ENCODE results near the gene ZNF599. TPM values are rescaled to one million over a fixed set of nuclear protein-coding genes. Genes with fewer than 3 reads are reported as not detected.

The ZNF599 gene
- total and polyA plus RNA-seq, 4 donors, result 8.2 to 16.1 (median 13.6) TPM

DNA sequence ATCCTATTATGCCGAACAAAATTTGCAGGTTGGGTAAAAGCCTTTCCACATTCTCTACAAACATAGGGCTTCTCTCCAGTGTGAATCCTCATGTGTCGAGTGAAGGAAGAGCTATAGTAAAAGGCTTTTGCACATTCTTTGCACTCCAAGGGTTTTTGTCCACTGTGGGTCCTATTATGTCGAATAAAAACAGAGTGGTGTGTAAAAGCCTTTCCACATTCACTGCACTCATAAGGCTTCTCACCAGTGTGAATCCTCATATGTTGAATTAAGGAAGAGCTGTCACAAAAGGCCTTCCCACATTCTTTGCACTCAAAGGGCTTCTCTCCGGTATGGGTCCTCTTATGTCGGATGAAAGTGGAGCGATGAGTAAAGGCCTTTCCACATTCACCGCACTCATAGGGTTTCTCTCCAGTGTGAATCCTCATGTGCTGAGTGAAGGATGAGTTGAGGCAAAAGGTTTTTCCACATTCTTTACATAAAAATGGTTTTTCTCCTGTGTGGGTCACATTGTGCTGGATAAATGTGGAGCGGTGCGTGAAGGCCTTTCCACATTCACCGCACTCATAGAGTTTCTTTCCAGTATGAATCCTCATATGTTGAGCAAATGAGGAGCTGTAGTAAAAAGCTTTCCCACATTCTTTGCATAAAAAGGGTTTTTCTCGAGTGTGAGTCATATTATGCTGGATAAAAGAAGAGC lies 13.6 kb downstream of the ZNF599 start:
- Histone ChIP-seq H3K36me3 (ENCODE audit: control insufficient read depth, insufficient read depth, low read length) (peaks cover 31% of the 10 kb centered on the region), H3K4me3 (ENCODE audit: low read depth, low read length) (no peak overlapping the region), H3K27me3 (ENCODE audit: control insufficient read depth, insufficient read depth, low read length) (no peaks in the 10 kb centered on the region), H3K9me3 (ENCODE audit: control insufficient read depth, insufficient read depth, low read length) (peaks cover 40% of the 10 kb centered on the region), H3K27ac (ENCODE audit: low read depth, low read length) (no peak overlapping the region), H3K4me1 (ENCODE audit: control insufficient read depth, insufficient read depth, low read length) (no peaks in the 10 kb centered on the region)
- DNase-seq (ENCODE audit: low read depth in 4 of 6, low spot score in 6 of 6), result no peak
- no CpG with 5 or more reads among the region's 11 CpGs for WGBS (ENCODE audit: insufficient coverage)

DNA sequence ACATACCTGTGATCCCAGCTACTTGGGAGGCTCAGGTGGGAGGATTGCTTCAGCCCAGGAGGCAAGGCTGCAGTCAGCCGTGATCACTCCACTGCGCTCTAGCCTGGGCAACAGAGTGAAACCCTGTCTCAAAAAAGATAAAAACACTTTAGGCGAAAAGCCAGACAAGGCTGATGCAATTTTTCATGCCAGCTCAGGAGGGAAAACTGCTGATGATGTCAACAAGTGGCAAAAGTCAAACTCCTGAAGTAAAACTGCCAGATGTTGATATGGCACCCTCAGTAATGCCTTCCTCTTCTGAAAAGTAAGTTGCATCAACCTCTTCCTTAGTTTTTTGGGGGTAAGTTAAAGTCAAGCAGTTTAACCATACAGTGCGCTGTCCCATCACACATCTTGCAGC lies 15.6 kb downstream of the ZNF599 start:
- Histone ChIP-seq H3K27ac (ENCODE audit: low read depth, low read length) (no peak overlapping the region), H3K36me3 (ENCODE audit: control insufficient read depth, insufficient read depth, low read length) (peaks cover 24% of the 10 kb centered on the region)

GRCh38 chr19:34744896-34745690 lies 27.9 kb downstream of the ZNF599 start:
- no peaks in the 10 kb centered on the region for H3K4me1 ChIP-seq (ENCODE audit: control insufficient read depth, insufficient read depth, low read length)
- H3K36me3 ChIP-seq (ENCODE audit: control insufficient read depth, insufficient read depth, low read length), result peaks cover 9% of the 10 kb centered on the region
- no CpG with 5 or more reads among the region's 3 CpGs for WGBS (ENCODE audit: insufficient coverage)
- H3K27me3 ChIP-seq (ENCODE audit: control insufficient read depth, insufficient read depth, low read length), result no peaks in the 10 kb centered on the region
- no peak overlapping the region for H3K27ac ChIP-seq (ENCODE audit: low read depth, low read length)
- peaks cover 4% of the 10 kb centered on the region for H3K9me3 ChIP-seq (ENCODE audit: control insufficient read depth, insufficient read depth, low read length)
- DNase-seq (ENCODE audit: low read depth in 4 of 6, low spot score in 6 of 6), result no peak
- no peak overlapping the region for H3K4me3 ChIP-seq (ENCODE audit: low read depth, low read length)

More for the DNA sequence above, 15.6 kb downstream of the ZNF599 start:
- no peak overlapping the region for H3K4me3 ChIP-seq (ENCODE audit: low read depth, low read length)
- no peaks in the 10 kb centered on the region for H3K27me3 ChIP-seq (ENCODE audit: control insufficient read depth, insufficient read depth, low read length)
- 97% methylated on average over 3 of the region's 4 CpGs for WGBS (ENCODE audit: insufficient coverage)
- H3K9me3 ChIP-seq (ENCODE audit: control insufficient read depth, insufficient read depth, low read length), result peaks cover 39% of the 10 kb centered on the region
- H3K4me1 ChIP-seq (ENCODE audit: control insufficient read depth, insufficient read depth, low read length), result no peaks in the 10 kb centered on the region
- no peak for DNase-seq (ENCODE audit: low read depth in 4 of 6, low spot score in 6 of 6)

- Histone ChIP-seq H3K4me3 (ENCODE audit: low read depth, low read length) (peak overlapping the region; percentile 81), H3K4me1 (ENCODE audit: control insufficient read depth, insufficient read depth, low read length) (peaks cover 14% of the 10 kb centered on the region), H3K36me3 (ENCODE audit: control insufficient read depth, insufficient read depth, low read length) (peaks cover 5% of the 10 kb centered on the region), H3K27ac (ENCODE audit: low read depth, low read length) (peak overlapping the region; percentile 93), H3K9me3 (ENCODE audit: control insufficient read depth, insufficient read depth, low read length) (no peaks in the 10 kb centered on the region), H3K27me3 (ENCODE audit: control insufficient read depth, insufficient read depth, low read length) (no peaks in the 10 kb centered on the region)
- DNase-seq (ENCODE audit: low read depth in 4 of 6, low spot score in 6 of 6), result peak in 1 of 6 donors; percentile 74
- WGBS (ENCODE audit: insufficient coverage), result 10% methylated on average over 14 of the region's 16 CpGs
Measured at GRCh38 chr19:34734537-34735103, 38.4 kb downstream of the ZNF599 start.

DNA sequence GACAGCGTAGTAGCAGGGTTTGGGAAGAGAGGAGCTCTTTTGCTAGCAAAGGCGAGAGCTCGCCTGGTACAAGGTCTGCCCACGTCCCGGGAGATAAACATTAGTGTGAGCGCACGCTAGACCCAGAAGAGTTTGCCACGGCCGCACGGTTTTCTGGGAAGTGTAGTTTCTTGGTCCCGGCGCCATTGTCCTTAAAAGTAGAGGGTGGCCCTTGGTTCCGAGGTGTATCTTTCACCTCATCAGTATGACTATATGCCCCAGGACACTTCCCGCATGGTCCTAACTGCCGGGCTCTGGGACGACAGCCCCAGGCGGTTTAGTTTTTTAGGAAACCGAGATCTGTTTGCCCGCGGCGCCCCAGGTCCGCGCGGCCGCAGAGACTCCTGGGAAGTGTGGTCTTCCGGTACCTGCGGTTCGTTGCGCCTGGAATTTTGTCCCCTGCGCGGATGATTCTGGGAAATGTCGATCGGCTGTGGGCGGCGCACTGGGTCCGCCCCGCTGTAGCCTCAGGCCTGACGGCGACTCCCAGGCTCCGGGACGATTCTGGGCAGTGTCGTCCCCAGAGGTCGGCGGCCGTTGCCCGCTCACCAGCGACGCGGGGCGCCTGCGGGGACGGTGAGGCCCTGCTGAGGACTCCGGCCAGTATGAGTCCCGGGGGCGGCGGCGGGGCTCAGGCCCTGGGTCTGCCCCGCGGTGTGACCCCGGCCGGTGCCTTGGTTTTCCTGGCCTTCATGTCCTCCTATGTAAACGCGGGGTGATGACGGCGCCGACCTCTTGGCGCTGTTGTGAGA lies 39.1 kb downstream of the ZNF599 start, which contains the start of gene ZNF181:
Gene ZNF181 (plus strand): TSS at position 498 of the 791 bp plus-strand sequence. CDS start 795 bp downstream, outside the sequence.
- Histone ChIP-seq H3K27me3 (ENCODE audit: control insufficient read depth, insufficient read depth, low read length) (no peaks in the 10 kb centered on the region), H3K36me3 (ENCODE audit: control insufficient read depth, insufficient read depth, low read length) (peaks cover 3% of the 10 kb centered on the region), H3K9me3 (ENCODE audit: control insufficient read depth, insufficient read depth, low read length) (no peaks in the 10 kb centered on the region), H3K4me1 (ENCODE audit: control insufficient read depth, insufficient read depth, low read length) (peaks cover 14% of the 10 kb centered on the region), H3K27ac (ENCODE audit: low read depth, low read length) (peak within 1 kb of the TSS; percentile 93), H3K4me3 (ENCODE audit: low read depth, low read length) (peak within 1 kb of the TSS; percentile 81)
- WGBS (ENCODE audit: insufficient coverage), result 0% methylated on average over 61 of the region's 67 CpGs
- DNase-seq (ENCODE audit: low read depth in 4 of 6, low spot score in 6 of 6), result peak; percentile 84 to 98 (median 89)

- WGBS (ENCODE audit: insufficient coverage), result under 1% methylated on average over 12 of the region's 13 CpGs
- Histone ChIP-seq H3K4me3 (ENCODE audit: low read depth, low read length) (peak overlapping the region; percentile 81), H3K9me3 (ENCODE audit: control insufficient read depth, insufficient read depth, low read length) (no peaks in the 10 kb centered on the region), H3K4me1 (ENCODE audit: control insufficient read depth, insufficient read depth, low read length) (peaks cover 14% of the 10 kb centered on the region), H3K36me3 (ENCODE audit: control insufficient read depth, insufficient read depth, low read length) (no peaks in the 10 kb centered on the region), H3K27ac (ENCODE audit: low read depth, low read length) (peak overlapping the region; percentile 93), H3K27me3 (ENCODE audit: control insufficient read depth, insufficient read depth, low read length) (no peaks in the 10 kb centered on the region)
- DNase-seq (ENCODE audit: low read depth in 4 of 6, low spot score in 6 of 6), result peak in 1 of 6 donors; percentile 95
Measured at GRCh38 chr19:34733266-34733745, 39.7 kb downstream of the ZNF599 start.

DNA sequence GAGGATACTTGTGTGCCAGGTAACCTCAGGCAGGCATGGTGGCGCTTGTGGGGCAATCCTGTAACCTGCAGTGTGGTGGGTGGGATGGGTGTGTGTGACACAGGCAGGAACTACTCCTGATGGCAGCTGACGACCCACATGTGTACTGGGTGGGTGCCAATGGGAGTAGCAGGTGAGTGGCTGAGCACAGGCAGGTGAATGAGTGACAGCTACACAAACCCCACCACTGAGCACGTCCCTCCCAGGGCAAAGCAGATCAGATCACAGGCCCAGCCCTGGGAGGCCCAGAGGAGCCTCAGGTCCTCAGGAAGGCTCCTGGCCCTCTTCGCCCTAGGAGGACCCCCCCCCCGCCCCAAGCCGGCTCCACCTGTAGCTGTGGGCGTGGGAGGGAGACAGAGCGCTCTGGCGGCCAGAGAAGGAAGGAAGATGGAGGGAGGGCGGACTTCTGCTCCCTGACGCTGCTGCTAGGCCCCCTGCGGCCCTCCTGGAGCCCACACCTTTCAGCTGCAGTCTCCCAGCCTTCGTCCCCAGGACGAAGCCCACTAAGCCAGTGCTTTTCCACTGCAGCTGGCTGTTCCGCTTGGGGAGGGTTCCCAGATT lies 40.3 kb downstream of the ZNF599 start:
- Histone ChIP-seq H3K36me3 (ENCODE audit: control insufficient read depth, insufficient read depth, low read length) (no peaks in the 10 kb centered on the region), H3K4me3 (ENCODE audit: low read depth, low read length) (peak overlapping the region; percentile 81), H3K27me3 (ENCODE audit: control insufficient read depth, insufficient read depth, low read length) (no peaks in the 10 kb centered on the region), H3K9me3 (ENCODE audit: control insufficient read depth, insufficient read depth, low read length) (no peaks in the 10 kb centered on the region), H3K4me1 (ENCODE audit: control insufficient read depth, insufficient read depth, low read length) (peaks cover 14% of the 10 kb centered on the region), H3K27ac (ENCODE audit: low read depth, low read length) (peak overlapping the region; percentile 93)
- WGBS (ENCODE audit: insufficient coverage), result 59% methylated on average over 9 of the region's 15 CpGs
- peak in 1 of 6 donors; percentile 1 for DNase-seq (ENCODE audit: low read depth in 4 of 6, low spot score in 6 of 6)

GRCh38 chr19:34731964-34732363 lies 41.1 kb downstream of the ZNF599 start:
- H3K4me3 ChIP-seq (ENCODE audit: low read depth, low read length), result no peak overlapping the region
- peaks cover 14% of the 10 kb centered on the region for H3K4me1 ChIP-seq (ENCODE audit: control insufficient read depth, insufficient read depth, low read length)
- no peaks in the 10 kb centered on the region for H3K36me3 ChIP-seq (ENCODE audit: control insufficient read depth, insufficient read depth, low read length)
- DNase-seq (ENCODE audit: low read depth in 4 of 6, low spot score in 6 of 6), result no peak
- H3K9me3 ChIP-seq (ENCODE audit: control insufficient read depth, insufficient read depth, low read length), result no peaks in the 10 kb centered on the region
- WGBS (ENCODE audit: insufficient coverage), result 86% methylated on average over 7 of the region's 7 CpGs
- no peak overlapping the region for H3K27ac ChIP-seq (ENCODE audit: low read depth, low read length)
- H3K27me3 ChIP-seq (ENCODE audit: control insufficient read depth, insufficient read depth, low read length), result no peaks in the 10 kb centered on the region

Data from spinal cord (tissue), 10 donors.